ENCODE results near the gene FAM53B.

The FAM53B gene

DNA sequence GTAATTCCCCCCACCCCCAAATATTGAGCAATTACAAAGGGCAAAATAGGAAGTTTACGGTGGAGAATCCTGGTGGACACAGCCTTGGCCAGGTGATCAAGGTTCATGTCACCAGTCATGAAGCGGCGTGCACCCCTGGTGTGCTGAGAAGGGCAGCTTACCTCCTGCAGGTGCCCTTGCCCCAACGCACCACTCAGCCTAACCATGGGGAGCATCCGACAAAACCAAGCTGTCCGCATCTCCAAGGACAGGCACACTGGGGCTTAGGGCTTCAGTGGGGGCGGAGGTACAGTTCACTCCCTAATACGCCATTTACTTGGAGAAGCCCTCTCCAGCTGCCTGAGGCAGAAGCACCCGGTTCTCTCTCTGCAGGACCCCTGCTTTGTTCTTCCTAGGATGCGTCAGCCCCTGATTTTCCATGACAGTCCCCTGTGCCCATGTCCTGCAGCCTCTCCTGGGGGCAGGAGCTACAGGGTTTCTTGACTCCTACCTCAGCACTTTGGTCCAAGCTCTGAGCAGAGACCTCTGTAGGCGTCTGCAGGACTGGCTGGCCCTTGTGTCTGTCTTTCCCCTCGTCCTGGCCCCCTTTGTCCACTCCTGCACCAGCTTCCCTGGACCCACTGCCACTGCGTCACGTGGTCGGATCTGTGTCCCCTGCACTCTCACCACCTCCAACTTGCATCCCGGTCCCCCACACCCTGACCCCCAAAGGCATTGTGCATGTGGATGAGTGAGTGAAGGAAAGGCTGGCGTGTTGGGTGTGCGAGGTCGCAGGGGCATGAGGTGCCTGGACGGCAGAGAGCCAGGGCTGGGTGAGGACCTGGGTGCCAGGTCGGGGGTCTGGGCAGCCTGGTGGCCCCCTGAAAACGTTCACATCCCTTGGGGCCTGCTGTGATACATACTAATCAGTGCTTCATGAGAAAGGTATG, 168.8 kb downstream of the FAM53B start:
- TF ChIP-seq PAX5 (IDR thresholded peaks at IDR 0.05; ENCODE audit: insufficient read depth, low read length, severe bottlenecking) (no peak), POLR2AphosphoS5 (IDR thresholded peaks at IDR 0.05; ENCODE audit: low read depth, low read length) (no peak), POU2F2 (IDR thresholded peaks at IDR 0.05; ENCODE audit: low read depth, low read length) (no peak), SPI1 (IDR thresholded peaks at IDR 0.05; ENCODE audit: low read depth, low read length) (no peak), TAF1 (IDR thresholded peaks at IDR 0.05; ENCODE audit: low read depth, low read length) (no peak), POLR2A (IDR thresholded peaks at IDR 0.05; ENCODE audit: low read depth, low read length) (no peak)
- FAIRE-seq, result no peak
- no peak for DNase-seq (ENCODE audit: insufficient read length, low spot score)

DNA sequence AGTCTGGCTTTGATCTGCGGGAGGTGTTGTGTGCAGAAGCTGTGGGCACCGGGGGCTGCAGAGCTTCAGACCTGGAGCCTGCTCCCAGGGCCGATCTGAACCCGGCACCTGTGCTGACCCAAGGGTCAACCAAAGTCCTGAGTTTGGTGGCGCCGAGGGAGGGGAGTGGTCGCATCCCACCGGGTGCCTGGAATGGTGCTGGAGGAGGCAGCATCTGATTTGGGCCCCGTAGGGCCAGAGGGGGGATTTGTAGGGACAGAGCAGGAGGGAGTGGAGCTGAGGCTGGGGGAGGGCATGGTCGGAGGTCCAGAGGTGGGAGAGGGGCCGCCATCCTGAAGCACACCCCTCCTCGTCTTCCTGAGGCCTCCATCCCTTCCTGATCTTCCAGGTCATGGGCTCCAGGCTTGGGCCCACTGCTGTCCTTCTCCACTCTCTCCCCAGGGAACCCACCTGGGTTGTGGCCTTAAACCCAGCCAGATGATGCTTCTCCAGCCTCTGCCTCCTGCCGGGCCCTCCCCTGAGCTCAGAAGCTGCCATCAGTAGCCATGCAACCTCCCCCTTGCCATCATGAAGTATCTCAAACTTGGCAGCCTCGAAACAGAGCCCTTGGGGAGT, 169.6 kb downstream of the FAM53B start:
- TF ChIP-seq POLR2A (IDR thresholded peaks at IDR 0.05; ENCODE audit: low read depth, low read length) (no peak), POLR2AphosphoS5 (IDR thresholded peaks at IDR 0.05; ENCODE audit: low read depth, low read length) (no peak), POU2F2 (IDR thresholded peaks at IDR 0.05; ENCODE audit: low read depth, low read length) (no peak), SPI1 (IDR thresholded peaks at IDR 0.05; ENCODE audit: low read depth, low read length) (no peak), PAX5 (IDR thresholded peaks at IDR 0.05; ENCODE audit: insufficient read depth, low read length, severe bottlenecking) (no peak), TAF1 (IDR thresholded peaks at IDR 0.05; ENCODE audit: low read depth, low read length) (no peak)
- FAIRE-seq (no peak), DNase-seq (ENCODE audit: insufficient read length, low spot score) (no peak)

- TF ChIP-seq PAX5 (IDR thresholded peaks at IDR 0.05; ENCODE audit: insufficient read depth, low read length, severe bottlenecking) (no peak), TAF1 (IDR thresholded peaks at IDR 0.05; ENCODE audit: low read depth, low read length) (no peak)
- DNase-seq (ENCODE audit: insufficient read length, low spot score), result no peak
- no peak for FAIRE-seq
Observed at GRCh38 chr10:124573726-124574455, 170.3 kb downstream of the FAM53B start.

GRCh38 chr10:124572751-124573150, 171.4 kb downstream of the FAM53B start:
- no peak for DNase-seq (ENCODE audit: insufficient read length, low spot score)
- no peak for FAIRE-seq
- TF ChIP-seq POU2F2 (IDR thresholded peaks at IDR 0.05; ENCODE audit: low read depth, low read length), result no peak
- TF ChIP-seq POLR2A (IDR thresholded peaks at IDR 0.05; ENCODE audit: low read depth, low read length), result no peak
- TF ChIP-seq SPI1 (IDR thresholded peaks at IDR 0.05; ENCODE audit: low read depth, low read length), result no peak
- no peak for TF ChIP-seq POLR2AphosphoS5 (IDR thresholded peaks at IDR 0.05; ENCODE audit: low read depth, low read length)
- TF ChIP-seq PAX5 (IDR thresholded peaks at IDR 0.05; ENCODE audit: insufficient read depth, low read length, severe bottlenecking), result no peak
- TF ChIP-seq TAF1 (IDR thresholded peaks at IDR 0.05; ENCODE audit: low read depth, low read length), result no peak

- FAIRE-seq, result peak; percentile 54
- no peak for DNase-seq (ENCODE audit: insufficient read length, low spot score)
- no peak for TF ChIP-seq SPI1 (IDR thresholded peaks at IDR 0.05; ENCODE audit: low read depth, low read length)
- no peak for TF ChIP-seq POLR2AphosphoS5 (IDR thresholded peaks at IDR 0.05; ENCODE audit: low read depth, low read length)
- TF ChIP-seq POLR2A (IDR thresholded peaks at IDR 0.05; ENCODE audit: low read depth, low read length), result no peak
- TF ChIP-seq PAX5 (IDR thresholded peaks at IDR 0.05; ENCODE audit: insufficient read depth, low read length, severe bottlenecking), result no peak
- TF ChIP-seq TAF1 (IDR thresholded peaks at IDR 0.05; ENCODE audit: low read depth, low read length), result no peak
- TF ChIP-seq POU2F2 (IDR thresholded peaks at IDR 0.05; ENCODE audit: low read depth, low read length), result no peak
Observed at GRCh38 chr10:124570646-124571045, 173.5 kb downstream of the FAM53B start.

DNA sequence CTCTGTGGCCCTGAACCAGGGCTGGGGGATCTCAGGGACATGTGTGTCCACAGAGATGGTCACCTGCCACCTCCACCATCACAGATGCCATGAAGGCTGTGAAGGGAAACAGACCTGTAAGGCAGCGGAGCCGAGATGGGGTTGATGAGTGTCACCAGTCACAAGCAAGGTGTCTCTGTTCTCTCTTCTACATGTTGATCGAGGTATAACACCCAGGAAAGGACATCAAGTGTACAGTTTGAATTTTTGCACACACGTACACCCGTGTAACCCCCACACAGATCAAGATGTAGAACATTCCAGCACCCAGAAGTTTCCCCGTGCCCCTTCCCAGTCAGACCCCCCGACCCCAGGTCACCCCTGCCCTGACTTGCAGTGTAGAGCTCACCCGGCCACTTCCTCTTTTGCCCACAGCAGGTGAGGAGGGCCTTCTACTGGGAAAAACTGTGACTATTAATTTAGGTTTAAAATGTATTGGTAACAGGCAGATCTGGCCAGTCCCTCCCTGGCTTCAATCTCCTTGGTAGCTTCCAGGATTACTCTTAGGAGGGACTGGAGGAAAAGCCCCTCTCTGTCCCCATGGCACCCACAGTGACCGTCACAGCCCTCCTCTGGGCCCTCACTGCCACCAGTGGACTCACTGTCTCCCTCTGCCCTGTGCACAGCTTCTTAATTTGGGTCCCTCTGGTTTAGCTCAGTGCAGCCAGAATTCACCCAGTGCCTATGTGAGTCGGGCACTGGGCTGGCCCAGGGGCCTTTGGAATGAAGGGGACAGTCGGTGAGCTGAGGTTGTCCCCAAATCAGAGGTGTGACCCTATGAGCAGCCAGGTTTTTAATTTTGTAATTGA, 174.3 kb downstream of the FAM53B start:
- DNase-seq (ENCODE audit: insufficient read length, low spot score) (no peak), FAIRE-seq (peak; percentile 66)
- no peak for TF ChIP-seq TAF1 (IDR thresholded peaks at IDR 0.05; ENCODE audit: low read depth, low read length)
- no peak for TF ChIP-seq POU2F2 (IDR thresholded peaks at IDR 0.05; ENCODE audit: low read depth, low read length)
- no peak for TF ChIP-seq POLR2A (IDR thresholded peaks at IDR 0.05; ENCODE audit: low read depth, low read length)
- TF ChIP-seq POLR2AphosphoS5 (IDR thresholded peaks at IDR 0.05; ENCODE audit: low read depth, low read length), result no peak
- TF ChIP-seq SPI1 (IDR thresholded peaks at IDR 0.05; ENCODE audit: low read depth, low read length), result peak; percentile 92
- no peak for TF ChIP-seq PAX5 (IDR thresholded peaks at IDR 0.05; ENCODE audit: insufficient read depth, low read length, severe bottlenecking)

All from GM12891 (cell line).